ENCODE data around the gene NEURL1. TPM values are rescaled to one million over a fixed set of nuclear protein-coding genes. Genes with fewer than 3 reads are reported as not detected.
"Not testable (repeated sequence)": the region's sequence is repeated elsewhere in the genome, so short reads cannot be mapped to it uniquely, and the experiment has no call there.

The NEURL1 gene
- total RNA-seq, 1 experiment from 2014 or later: 0.84 TPM

DNA sequence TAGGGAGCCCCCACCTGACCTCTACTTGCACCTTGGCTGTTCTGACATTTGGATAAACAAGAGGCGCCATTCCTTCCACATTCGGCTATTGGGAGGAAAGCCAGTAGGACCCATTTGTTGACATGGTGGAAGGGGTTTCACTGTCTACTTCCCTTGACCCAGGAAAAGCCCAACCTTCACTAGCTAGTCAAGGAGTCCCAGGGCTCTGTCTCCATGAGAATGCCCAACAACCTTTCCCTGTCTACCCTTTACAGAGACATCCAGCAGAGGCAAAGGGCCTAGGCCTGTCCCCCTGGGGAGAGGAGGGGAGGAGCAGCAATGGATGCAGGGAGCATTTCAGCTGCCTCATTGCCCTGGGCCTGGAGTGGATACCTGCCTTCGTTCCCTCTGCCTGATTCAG lies 136.1 kb downstream of the NEURL1 start:
- no peak for TF ChIP-seq CTCF (IDR thresholded peaks at IDR 0.05; ENCODE audit: insufficient read depth in 1 of 2, low read depth in 1 of 2, low read length in 1 of 2, severe bottlenecking in 1 of 2, unreplicated experiment in 1 of 2)
- Histone ChIP-seq H3K4me3 (ENCODE audit: low read depth, low read length) (no peak overlapping the region), H3K4me1 (no peaks in the 10 kb centered on the region), H3K36me3 (ENCODE audit: control insufficient read depth, insufficient read depth, low read length) (no peaks in the 10 kb centered on the region), H3K27me3 (replicated peaks; ENCODE audit: control insufficient read depth, insufficient read depth, low read length) (no peaks in the 10 kb centered on the region), H3K9me3 (no peaks in the 10 kb centered on the region)
- ChIA-PET CTCF (no interaction called here), POLR2A (no interaction called here)
- no peak for DNase-seq
- intact Hi-C loops (cut with micrococcal nuclease; ENCODE audit: unreplicated experiment): no loop called here
- no peak overlapping the region for H3K4me3 Mint-ChIP-seq (ENCODE audit: unreplicated experiment)
- no peaks in the 10 kb centered on the region for H3K4me1 Mint-ChIP-seq (ENCODE audit: low read depth, unreplicated experiment)
- peaks cover 5% of the 10 kb centered on the region for H3K36me3 Mint-ChIP-seq (ENCODE audit: insufficient read depth, unreplicated experiment)
- no TSS peak for BruUV-seq (replicated peaks)
- H3K27me3 Mint-ChIP-seq (ENCODE audit: insufficient read depth, unreplicated experiment): no peaks in the 10 kb centered on the region
- H3K27ac Mint-ChIP-seq (ENCODE audit: unreplicated experiment): no peak overlapping the region
- no peaks in the 10 kb centered on the region for H3K9me3 Mint-ChIP-seq (ENCODE audit: unreplicated experiment)

- peaks cover 5% of the 10 kb centered on the region for H3K36me3 Mint-ChIP-seq (ENCODE audit: insufficient read depth, unreplicated experiment)
- no peaks in the 10 kb centered on the region for H3K27me3 Mint-ChIP-seq (ENCODE audit: insufficient read depth, unreplicated experiment)
- Histone ChIP-seq H3K9me3 (no peaks in the 10 kb centered on the region), H3K36me3 (ENCODE audit: control insufficient read depth, insufficient read depth, low read length) (no peaks in the 10 kb centered on the region), H3K4me3 (ENCODE audit: low read depth, low read length) (no peak overlapping the region), H3K4me1 (no peaks in the 10 kb centered on the region), H3K27me3 (replicated peaks; ENCODE audit: control insufficient read depth, insufficient read depth, low read length) (no peaks in the 10 kb centered on the region)
- H3K4me1 Mint-ChIP-seq (ENCODE audit: low read depth, unreplicated experiment): no peaks in the 10 kb centered on the region
- H3K9me3 Mint-ChIP-seq (ENCODE audit: unreplicated experiment): no peaks in the 10 kb centered on the region
- DNase-seq: no peak
- BruUV-seq (replicated peaks): no TSS peak
- POLR2A ChIA-PET: no interaction called here
- intact Hi-C loops (cut with micrococcal nuclease; ENCODE audit: unreplicated experiment): no loop called here
- no peak overlapping the region for H3K27ac Mint-ChIP-seq (ENCODE audit: unreplicated experiment)
- CTCF ChIA-PET: no interaction called here
- H3K4me3 Mint-ChIP-seq (ENCODE audit: unreplicated experiment): no peak overlapping the region
- TF ChIP-seq CTCF (IDR thresholded peaks at IDR 0.05; ENCODE audit: insufficient read depth in 1 of 2, low read depth in 1 of 2, low read length in 1 of 2, severe bottlenecking in 1 of 2, unreplicated experiment in 1 of 2): no peak
Observed at GRCh38 chr10:103630156-103630555, 136.7 kb downstream of the NEURL1 start.

DNA sequence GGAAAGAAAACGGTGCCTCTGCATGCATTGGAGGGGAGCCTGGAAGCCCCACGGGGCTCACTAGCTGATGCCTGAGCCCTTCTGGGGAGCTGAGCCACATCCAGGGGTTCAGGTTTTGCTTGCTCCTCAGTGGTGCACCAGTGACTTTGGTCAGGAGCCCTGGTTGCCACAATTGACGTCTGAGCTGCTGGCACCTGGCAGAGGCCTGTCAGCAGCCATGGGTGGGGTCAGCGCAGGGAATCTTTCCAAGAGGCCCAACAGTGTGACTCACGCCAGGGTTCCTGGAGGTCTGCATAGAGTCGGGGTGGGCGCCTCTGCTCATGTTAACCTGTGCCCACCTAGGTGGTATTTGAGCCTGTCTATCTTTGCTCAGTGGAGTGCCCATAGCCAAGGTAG lies 138.7 kb downstream of the NEURL1 start:
- ChIA-PET CTCF (no interaction called here), POLR2A (no interaction called here)
- H3K27me3 Mint-ChIP-seq (ENCODE audit: insufficient read depth, unreplicated experiment): no peaks in the 10 kb centered on the region
- Histone ChIP-seq H3K4me1 (no peaks in the 10 kb centered on the region), H3K9me3 (no peaks in the 10 kb centered on the region), H3K27me3 (replicated peaks; ENCODE audit: control insufficient read depth, insufficient read depth, low read length) (no peaks in the 10 kb centered on the region), H3K4me3 (ENCODE audit: low read depth, low read length) (no peak overlapping the region), H3K36me3 (ENCODE audit: control insufficient read depth, insufficient read depth, low read length) (no peaks in the 10 kb centered on the region)
- DNase-seq: no peak
- intact Hi-C loops (cut with micrococcal nuclease; ENCODE audit: unreplicated experiment): no loop called here
- BruUV-seq (replicated peaks): no TSS peak
- H3K36me3 Mint-ChIP-seq (ENCODE audit: insufficient read depth, unreplicated experiment): peaks cover 5% of the 10 kb centered on the region
- no peak overlapping the region for H3K4me3 Mint-ChIP-seq (ENCODE audit: unreplicated experiment)
- no peak for TF ChIP-seq CTCF (IDR thresholded peaks at IDR 0.05; ENCODE audit: insufficient read depth in 1 of 2, low read depth in 1 of 2, low read length in 1 of 2, severe bottlenecking in 1 of 2, unreplicated experiment in 1 of 2)
- no peaks in the 10 kb centered on the region for H3K4me1 Mint-ChIP-seq (ENCODE audit: low read depth, unreplicated experiment)
- H3K27ac Mint-ChIP-seq (ENCODE audit: unreplicated experiment): no peak overlapping the region
- H3K9me3 Mint-ChIP-seq (ENCODE audit: unreplicated experiment): no peaks in the 10 kb centered on the region

- H3K9me3 Mint-ChIP-seq (ENCODE audit: unreplicated experiment); H3K9me3 ChIP-seq; H3K27me3 Mint-ChIP-seq (ENCODE audit: insufficient read depth, unreplicated experiment); H3K27me3 ChIP-seq (replicated peaks; ENCODE audit: control insufficient read depth, insufficient read depth, low read length); CTCF ChIA-PET; intact Hi-C loops (cut with micrococcal nuclease; ENCODE audit: unreplicated experiment); DNase-seq; H3K27ac Mint-ChIP-seq (ENCODE audit: unreplicated experiment); H3K4me1 ChIP-seq; H3K4me3 Mint-ChIP-seq (ENCODE audit: unreplicated experiment); BruUV-seq (replicated peaks); H3K36me3 Mint-ChIP-seq (ENCODE audit: insufficient read depth, unreplicated experiment); H3K36me3 ChIP-seq (ENCODE audit: control insufficient read depth, insufficient read depth, low read length); H3K4me3 ChIP-seq (ENCODE audit: low read depth, low read length); POLR2A ChIA-PET; H3K4me1 Mint-ChIP-seq (ENCODE audit: low read depth, unreplicated experiment): not testable (repeated sequence)
Observed at GRCh38 chr10:103632871-103633270, 139.4 kb downstream of the NEURL1 start.

Data from Caco-2 (cell line).